K562 (cell line): ENCODE measurements around the gene C19orf47. TPM values are rescaled to one million over a fixed set of nuclear protein-coding genes. Genes with fewer than 3 reads are reported as not detected.

Source experiments
- ATAC-seq: fragments of 200-7000 bp; cut with Tn5 transposase; 3 replicates; pipeline ENCODE4 v1.9.1; 2020; ENCODE audit warnings: moderate library complexity
- BruUV-seq: library from RNA; stranded (reverse); fragments of 400-500 nt; replicated peaks from 2 replicates; lab custom pipeline; 2021; lab: Mats Ljungman, UMichigan
- CTCF ChIA-PET: fragments of 300-600 bp; formaldehyde crosslinking; extraction: SDS; loops from one replicate; lab custom pipeline; 2021; ENCODE audit warnings: low intra/inter-chr PET ratio; lab: Yijun Ruan, JAX
- POLR2A ChIA-PET: fragments of 300-600, 350-650 bp; sonication (Branson Sonifier 250); formaldehyde crosslinking; extraction: SDS; loops from one replicate; lab custom pipeline; 2021; ENCODE audit warnings: antibody characterized with exemption, inconsistent platforms; lab: Yijun Ruan, JAX
- DNase-seq, 4 experiments: peaks; one replicate each; pipeline versions ENCODE4 v3.0.0 to v3.0.0-alpha.2; 2011 to 2018; ENCODE audit warnings: low spot score in 3 of 4, mixed read lengths in 3 of 4; ENCODE audit errors: extremely low read depth in 1 of 4
- FAIRE-seq: peaks from 2 replicates; lab custom pipeline; 2011; peaks lifted over from hg19 to GRCh38; lab: Jason Lieb, UNC
- H2AFZ ChIP-seq: 2 replicates; pipeline ENCODE4 v1.6.0; 2011; ENCODE audit warnings: low read depth, low read length, control low read depth, inconsistent platforms
- H3K27ac ChIP-seq: fragments of 200-600 bp; 3 replicates; pipeline ENCODE4 v1.8.0; 2011; ENCODE audit warnings: low read depth, mild to moderate bottlenecking, control low read depth, inconsistent platforms, low read length, moderate library complexity, mixed read lengths; ENCODE audit errors: extremely low read depth
- H3K27me3 ChIP-seq, 2 experiments: fragments of 300-600 bp in 1 of 2; 2 replicates in 1 of 2; 3 replicates in 1 of 2; pipeline versions ENCODE4 v1.6.0 to v1.8.0; 2011; ENCODE audit warnings: inconsistent platforms in 2 of 2, low read length in 2 of 2, mild to moderate bottlenecking in 1 of 2, mixed read lengths in 1 of 2, moderate library complexity in 1 of 2; ENCODE audit not compliant: control insufficient read depth in 2 of 2, insufficient read depth in 2 of 2
- H3K36me3 ChIP-seq: fragments of 300-600 bp; 3 replicates; pipeline ENCODE4 v1.8.0; 2011; ENCODE audit warnings: mild to moderate bottlenecking, low read length, inconsistent platforms; ENCODE audit not compliant: control insufficient read depth, insufficient read depth
- H3K4me1 ChIP-seq, 2 experiments: fragments of 200-600 bp in 1 of 2; replicated peaks in 1 of 2; 2 replicates in 1 of 2; 3 replicates in 1 of 2; pipeline versions ENCODE4 v1.5.1 to v1.8.0; 2011; ENCODE audit warnings: inconsistent platforms in 2 of 2, low read length in 2 of 2, mild to moderate bottlenecking in 1 of 2, mixed read lengths in 1 of 2, moderate library complexity in 1 of 2; ENCODE audit not compliant: control insufficient read depth in 2 of 2, insufficient read depth in 2 of 2
- H3K4me2 ChIP-seq: 2 replicates; pipeline ENCODE4 v1.6.1; 2011; ENCODE audit warnings: low read length, control low read depth, inconsistent platforms, mixed read lengths; ENCODE audit not compliant: insufficient read depth
- H3K4me3 ChIP-seq: fragments of 200-600 bp; sonication (generic), shearing (Covaris generic); 2 replicates; pipeline ENCODE4 v1.5.1; 2016; ENCODE audit warnings: control low read depth, inconsistent platforms
- H3K79me2 ChIP-seq: fragments of 200-600 bp; 3 replicates; pipeline ENCODE4 v1.8.0; 2011; ENCODE audit warnings: low read length, inconsistent platforms; ENCODE audit not compliant: control insufficient read depth, insufficient read depth
- H3K9ac ChIP-seq, 2 experiments: 2 replicates each; pipeline versions ENCODE4 v1.6.0 to v1.6.1; 2011; ENCODE audit warnings: low read depth in 2 of 2, low read length in 2 of 2, control low read depth in 1 of 2, inconsistent platforms in 1 of 2, mild to moderate bottlenecking in 1 of 2, mixed read lengths in 1 of 2; ENCODE audit not compliant: insufficient read depth in 1 of 2
- H3K9me1 ChIP-seq: one replicate; pipeline ENCODE4 v1.6.0; 2011; ENCODE audit warnings: inconsistent platforms, mild to moderate bottlenecking, low read length, moderate library complexity; ENCODE audit not compliant: control insufficient read depth, insufficient read depth
- H3K9me3 ChIP-seq: replicated peaks from 2 replicates; pipeline ENCODE4 v1.5.1; 2011; ENCODE audit warnings: low read depth, low read length, inconsistent platforms; ENCODE audit not compliant: control insufficient read depth, insufficient read depth
- H4K20me1 ChIP-seq: replicated peaks from 2 replicates; pipeline ENCODE4 v1.6.1; 2011; ENCODE audit warnings: low read length, inconsistent platforms, mixed read lengths; ENCODE audit not compliant: control insufficient read depth, insufficient read depth
- BCOR ChIP-seq: fragments of 450-650 bp; IDR thresholded peaks from 2 replicates; pipeline ENCODE4 v1.6.1; 2016
- CREB3 ChIP-seq: fragments of 450-650 bp; conservative IDR thresholded peaks from 2 replicates; pipeline ENCODE4 v1.6.1; 2016; ENCODE audit warnings: missing genetic modification characterization, low read depth, mild to moderate bottlenecking, missing compliant biosample characterization, moderate library complexity
- CTCF ChIP-seq, 3 experiments: IDR thresholded peaks in 2 of 3; conservative IDR thresholded peaks in 1 of 3; 2 replicates each; pipeline ENCODE4 v1.5.1; 2011 to 2012; ENCODE audit warnings: low read length in 3 of 3, mild to moderate bottlenecking in 3 of 3, control low read depth in 2 of 3, improper control_type of control experiment in 1 of 3, inconsistent platforms in 1 of 3, low read depth in 1 of 3, mixed read lengths in 1 of 3, moderate library complexity in 1 of 3; ENCODE audit not compliant: insufficient read depth in 2 of 3
- HLTF ChIP-seq: fragments of 450-650 bp; IDR thresholded peaks from 2 replicates; pipeline ENCODE4 v1.6.1; 2016
- ILF3 ChIP-seq: fragments of 450-650 bp; IDR thresholded peaks from 2 replicates; pipeline ENCODE4 v1.6.1; 2018; ENCODE audit warnings: antibody characterized with exemption, mild to moderate bottlenecking, moderate library complexity, borderline replicate concordance
- JUND ChIP-seq, 2 experiments: IDR thresholded peaks; 2 replicates in 1 of 2; 3 replicates in 1 of 2; pipeline ENCODE4 v1.6.1; 2011; ENCODE audit warnings: borderline replicate concordance in 2 of 2, low read depth in 2 of 2, low read length in 2 of 2, improper control_type of control experiment in 1 of 2, missing biosample characterization in 1 of 2, missing genetic modification characterization in 1 of 2, missing genetic modification reagents in 1 of 2
- MAFK ChIP-seq: IDR thresholded peaks from 2 replicates; pipeline ENCODE4 v1.6.1; 2011; ENCODE audit warnings: low read length, improper control_type of control experiment
- NR2F6 ChIP-seq: fragments of 450-650 bp; formaldehyde crosslinking; IDR thresholded peaks from 2 replicates; pipeline ENCODE4 v1.4.0; 2020; ENCODE audit warnings: mild to moderate bottlenecking
- PRDM10 ChIP-seq: fragments of 450-650 bp; IDR thresholded peaks from 2 replicates; pipeline ENCODE4 v1.6.1; 2018; ENCODE audit not compliant: partially characterized antibody
- RAD21 ChIP-seq, 2 experiments: fragments of 250-450 bp in 1 of 2; fragments of 450-650 bp in 1 of 2; sonication (Bioruptor Pico) in 1 of 2; formaldehyde crosslinking in 1 of 2; IDR thresholded peaks in 1 of 2; conservative IDR thresholded peaks in 1 of 2; 2 replicates each; pipeline versions ENCODE4 v1.4.0 to v1.8.0; 2020 to 2022; ENCODE audit warnings: mild to moderate bottlenecking in 2 of 2, moderate library complexity in 1 of 2
- SMARCA4 ChIP-seq: fragments of 450-650 bp; IDR thresholded peaks from 2 replicates; pipeline ENCODE4 v1.6.1; 2016
- SMC3 ChIP-seq: conservative IDR thresholded peaks from 2 replicates; pipeline ENCODE4 v1.6.1; 2011; ENCODE audit warnings: low read depth, low read length, improper control_type of control experiment; ENCODE audit not compliant: insufficient read depth
- TARDBP ChIP-seq: fragments of 450-650 bp; IDR thresholded peaks from 2 replicates; pipeline ENCODE4 v1.6.1; 2016
- ZBTB7A ChIP-seq: IDR thresholded peaks from 2 replicates; pipeline ENCODE4 v1.6.1; 2011; ENCODE audit warnings: low read depth, mild to moderate bottlenecking, low read length, moderate library complexity, borderline replicate concordance; ENCODE audit not compliant: control insufficient read depth
- WGBS: fragments of 100-300 bp; shearing (Covaris generic); methylation state at CpG from one replicate; pipeline ENCODE4 v1.1.6; 2016; ENCODE audit warnings: low coverage, mixed read lengths; ENCODE audit not compliant: insufficient coverage; ENCODE audit errors: missing lambda C conversion rate; 5-methylcytosine and 5-hydroxymethylcytosine counted together
- in situ Hi-C: fragments of 300-500 bp; cut with MboI; formaldehyde crosslinking; loops from 4 replicates; pipeline ENCODE4 v1.15.0; 2018; ENCODE audit warnings: inconsistent platforms, mixed read lengths
- intact Hi-C: fragments of 100-400 bp; cut with micrococcal nuclease; formaldehyde crosslinking; loops from 2 replicates; pipeline ENCODE4 v1.14.2; 2022
- polyA plus RNA-seq, 8 experiments: library from polyadenylated mRNA; depleted of rRNA in 4 of 8; stranded (reverse) in 5 of 8; unstranded in 3 of 8; fragments of >200 nt; fragmentation: Nextera tagmentation in 2 of 8; fragmentation: Illumina TruSeq in 1 of 8; extraction: Ambion mirVana in 2 of 8; extraction: Trizol in 1 of 8; gene quantifications; 2 replicates each; pipeline versions ENCODE4 v1.2.1 to v1.2.3, GENCODE V29; 2011 to 2014; ENCODE audit warnings: inconsistent platforms in 1 of 8, missing spikeins in 1 of 8
- total RNA-seq, 7 experiments: library from RNA; depleted of rRNA in 6 of 7; stranded (reverse); fragments of >200 nt in 6 of 7; fragmentation: Illumina TruSeq in 2 of 7; extraction: Trizol in 2 of 7; gene quantifications; 2 replicates each; pipeline versions ENCODE4 v1.2.1 to v1.2.3, GENCODE V29; 2011 to 2021; ENCODE audit warnings: low replicate concordance in 1 of 7

C19orf47 gene
- total and polyA plus RNA-seq, 9 of the 15 experiments (the other 6 are each of a cell fraction or from before 2014, with no cell fraction given), result 0.08 to 26.1 (median 14.7) TPM

GRCh38 chr19:40270362-40271089, 77.7 kb downstream of the C19orf47 start:
- Histone ChIP-seq H3K9ac (peak overlapping the region in 1 of 2 experiments; percentile 63; a peak in 1 of 4 replicates), H3K9me3 (no peaks in the 10 kb centered on the region), H4K20me1 (peaks cover 10% of the 10 kb centered on the region; the same call in 1 of the 2 replicates), H3K4me2 (no peak overlapping the region), H2AFZ (no peak overlapping the region), H3K27me3 (no peaks in the 10 kb centered on the region), H3K79me2 (peaks cover 97% of the 10 kb centered on the region), H3K27ac (peak overlapping the region; percentile 44; the same call in 1 of the 3 replicates), H3K36me3 (peaks cover 50% of the 10 kb centered on the region), H3K4me1 (peaks cover 71 to 85% of the 10 kb centered on the region in 2 experiments), H3K4me3 (no peak overlapping the region), H3K9me1 (peaks cover 4% of the 10 kb centered on the region)
- peak; percentile 26 for ATAC-seq
- WGBS, result 47% methylated on average over 12 of the region's 12 CpGs
- no TSS peak for BruUV-seq
- intact Hi-C loops, result loop anchor here (5.0 kb wide), 1 partner anchor 38 kb away; no protein-coding TSS in a partner anchor
- FAIRE-seq, result no peak
- DNase-seq, result peak in 3 of 4 experiments; percentile 57 to 68 (median 57)
- ChIA-PET POLR2A (interaction anchor here (0.9 to 1.8 kb wide), 2 partner anchors 10 to 14 kb away, joined by 5 to 19 read pairs; no protein-coding TSS in a partner anchor), CTCF (interaction anchor here (0.6 kb wide), 1 partner anchor 131 kb away, joined by 3 read pairs; no protein-coding TSS in a partner anchor)
- in situ Hi-C loops, result no loop called here
- 0 out of 2 replicates have a peak, but pooled peaks have one; percentile 2 for TF ChIP-seq JUND (IDR thresholded peaks at IDR 0.05; ENCODE audit: borderline replicate concordance, low read depth, low read length)
- TF ChIP-seq JUND (tag; IDR thresholded peaks at IDR 0.05; ENCODE audit: borderline replicate concordance, low read depth, low read length), result no peak
- no peak for TF ChIP-seq ILF3
- TF ChIP-seq ZBTB7A, result 0 out of 2 replicates have a peak, but pooled peaks have one; percentile 26
- no peak for TF ChIP-seq NR2F6 (CRISPR knock-in tag)
- no peak for TF ChIP-seq TARDBP
- TF ChIP-seq MAFK, result no peak
- TF ChIP-seq SMC3, result 0 out of 2 replicates have a peak, but pooled peaks have one; percentile 26
- peak; percentile 80 for TF ChIP-seq BCOR
- no peak for TF ChIP-seq SMARCA4
- no peak for TF ChIP-seq PRDM10
- TF ChIP-seq RAD21 (CRISPR knock-in tag; conservative IDR thresholded peaks at IDR 0.05 in 1 of 2, IDR thresholded peaks at IDR 0.05 in 1 of 2), result peak in 1 of 2 experiments; percentile 32; a peak in 2 of 4 replicates
- TF ChIP-seq CREB3 (tag), result no peak
- TF ChIP-seq CTCF (IDR thresholded peaks at IDR 0.05 in 2 of 3, conservative IDR thresholded peaks at IDR 0.05 in 1 of 3; ENCODE audit: insufficient read depth in 2 of 3, low read depth in 1 of 3, low read length in 3 of 3), result peak; percentile 54 to 61 (median 58)
- 0 out of 2 replicates have a peak, but pooled peaks have one; percentile 32 for TF ChIP-seq HLTF
